HUES48 (cell line): Measurements from ENCODE around the gene ZNF778.

Source experiments
- H3K27ac ChIP-seq: one replicate; pipeline ENCODE4 v1.7.0; 2013; ENCODE audit warnings: low read depth, low read length, inconsistent platforms
- H3K27me3 ChIP-seq: 2 replicates; pipeline ENCODE4 v1.6.1; 2013; ENCODE audit warnings: mild to moderate bottlenecking, low read length; ENCODE audit not compliant: control insufficient read depth, insufficient read depth
- H3K36me3 ChIP-seq: 2 replicates; pipeline ENCODE4 v1.6.1; 2013; ENCODE audit warnings: low read length; ENCODE audit not compliant: control insufficient read depth, insufficient read depth
- H3K4me1 ChIP-seq: 2 replicates; pipeline ENCODE4 v1.6.1; 2013; ENCODE audit warnings: mild to moderate bottlenecking, low read length; ENCODE audit not compliant: control insufficient read depth, insufficient read depth
- H3K4me3 ChIP-seq: 2 replicates; pipeline ENCODE4 v1.5.1; 2013; ENCODE audit warnings: mild to moderate bottlenecking, low read depth, low read length
- H3K9ac ChIP-seq: 2 replicates; pipeline ENCODE4 v1.6.1; 2013; ENCODE audit warnings: mild to moderate bottlenecking, low read depth, low read length, moderate library complexity
- H3K9me3 ChIP-seq: 2 replicates; pipeline ENCODE4 v1.6.1; 2013; ENCODE audit warnings: low read length; ENCODE audit not compliant: control insufficient read depth, insufficient read depth

The ZNF778 gene

GRCh38 chr16:89210165-89210903 lies 7.2 kb upstream of the ZNF778 start:
- no peak overlapping the region for H3K9ac ChIP-seq
- no peaks in the 10 kb centered on the region for H3K27me3 ChIP-seq
- H3K4me3 ChIP-seq = no peak overlapping the region
- H3K27ac ChIP-seq = no peak overlapping the region
- H3K9me3 ChIP-seq = no peaks in the 10 kb centered on the region
- no peaks in the 10 kb centered on the region for H3K36me3 ChIP-seq
- H3K4me1 ChIP-seq = no peaks in the 10 kb centered on the region

GRCh38 chr16:89210904-89211515 lies 6.5 kb upstream of the ZNF778 start:
- Histone ChIP-seq H3K27ac (no peak overlapping the region), H3K36me3 (no peaks in the 10 kb centered on the region), H3K9me3 (no peaks in the 10 kb centered on the region), H3K27me3 (no peaks in the 10 kb centered on the region), H3K9ac (no peak overlapping the region), H3K4me1 (no peaks in the 10 kb centered on the region), H3K4me3 (no peak overlapping the region)

- no peaks in the 10 kb centered on the region for H3K27me3 ChIP-seq
- H3K36me3 ChIP-seq = peaks cover 7% of the 10 kb centered on the region
- H3K4me1 ChIP-seq = peaks cover 4% of the 10 kb centered on the region; the same call in 1 of the 2 replicates
- H3K4me3 ChIP-seq = peak overlapping the region; percentile 98
- peak overlapping the region; percentile 92 for H3K27ac ChIP-seq
- H3K9me3 ChIP-seq = no peaks in the 10 kb centered on the region
- H3K9ac ChIP-seq = peak overlapping the region; percentile 94
Observed at GRCh38 chr16:89216315-89217137, 977 bp upstream of the ZNF778 start.

- H3K27me3 ChIP-seq = no peaks in the 10 kb centered on the region
- H3K36me3 ChIP-seq = peaks cover 13% of the 10 kb centered on the region
- no peaks in the 10 kb centered on the region for H3K9me3 ChIP-seq
- H3K4me1 ChIP-seq = peaks cover 4% of the 10 kb centered on the region; the same call in 1 of the 2 replicates
- peak overlapping the region; percentile 92 for H3K27ac ChIP-seq
- H3K4me3 ChIP-seq = peak overlapping the region; percentile 98
- H3K9ac ChIP-seq = peak overlapping the region; percentile 94
Observed at GRCh38 chr16:89217138-89217387, 440 bp upstream of the ZNF778 start.

- H3K4me1 ChIP-seq = peaks cover 4% of the 10 kb centered on the region; the same call in 1 of the 2 replicates
- H3K4me3 ChIP-seq = no peak overlapping the region
- no peak overlapping the region for H3K9ac ChIP-seq
- peaks cover 29% of the 10 kb centered on the region for H3K36me3 ChIP-seq
- no peaks in the 10 kb centered on the region for H3K9me3 ChIP-seq
- no peak overlapping the region for H3K27ac ChIP-seq
- no peaks in the 10 kb centered on the region for H3K27me3 ChIP-seq
Observed at GRCh38 chr16:89219365-89219764, 1.9 kb downstream of the ZNF778 start.

- H3K27me3 ChIP-seq = no peaks in the 10 kb centered on the region
- H3K9me3 ChIP-seq = peaks cover 2% of the 10 kb centered on the region
- H3K27ac ChIP-seq = no peak overlapping the region
- peaks cover 3% of the 10 kb centered on the region; the same call in 1 of the 2 replicates for H3K4me1 ChIP-seq
- H3K36me3 ChIP-seq = peaks cover 43% of the 10 kb centered on the region
- no peak overlapping the region for H3K4me3 ChIP-seq
- no peak overlapping the region for H3K9ac ChIP-seq
Observed at GRCh38 chr16:89221604-89222003, 4.1 kb downstream of the ZNF778 start.

- H3K9ac ChIP-seq = no peak overlapping the region
- H3K4me1 ChIP-seq = no peaks in the 10 kb centered on the region
- H3K36me3 ChIP-seq = peaks cover 56% of the 10 kb centered on the region
- no peak overlapping the region for H3K27ac ChIP-seq
- H3K9me3 ChIP-seq = peaks cover 15% of the 10 kb centered on the region
- no peak overlapping the region for H3K4me3 ChIP-seq
- H3K27me3 ChIP-seq = no peaks in the 10 kb centered on the region
Observed at GRCh38 chr16:89222931-89223330, 5.4 kb downstream of the ZNF778 start.

- H3K9me3 ChIP-seq = peaks cover 27% of the 10 kb centered on the region
- no peak overlapping the region for H3K9ac ChIP-seq
- peaks cover 70% of the 10 kb centered on the region for H3K36me3 ChIP-seq
- H3K27me3 ChIP-seq = no peaks in the 10 kb centered on the region
- no peak overlapping the region for H3K4me3 ChIP-seq
- H3K4me1 ChIP-seq = no peaks in the 10 kb centered on the region
- H3K27ac ChIP-seq = no peak overlapping the region
Observed at GRCh38 chr16:89224665-89225064, 7.2 kb downstream of the ZNF778 start.

GRCh38 chr16:89230255-89230654 lies 12.8 kb downstream of the ZNF778 start:
- Histone ChIP-seq H3K27ac (no peak overlapping the region), H3K36me3 (peaks cover 79% of the 10 kb centered on the region), H3K9me3 (peaks cover 43% of the 10 kb centered on the region), H3K9ac (no peak overlapping the region), H3K27me3 (no peaks in the 10 kb centered on the region), H3K4me1 (no peaks in the 10 kb centered on the region), H3K4me3 (no peak overlapping the region)

GRCh38 chr16:89232107-89232506 lies 14.6 kb downstream of the ZNF778 start:
- Histone ChIP-seq H3K27ac (no peak overlapping the region), H3K9ac (no peak overlapping the region), H3K27me3 (no peaks in the 10 kb centered on the region), H3K9me3 (peaks cover 35% of the 10 kb centered on the region), H3K36me3 (peaks cover 65% of the 10 kb centered on the region), H3K4me3 (no peak overlapping the region), H3K4me1 (no peaks in the 10 kb centered on the region)
